Vagina (tissue), 2 donors: ENCODE data around the gene MDFI. TPM values are rescaled to one million over a fixed set of nuclear protein-coding genes. Genes with fewer than 3 reads are reported as not detected.

ENCODE experiments used
- DNase-seq, 2 donors: peaks; one replicate each; pipeline ENCODE4 v3.0.0-alpha.2; 2017; ENCODE audit errors: extremely low spot score in 2 of 2
- H3K27ac ChIP-seq: fragments of 200-600 bp; sonication (generic); one replicate; pipeline ENCODE4 v1.5.1; 2019
- H3K27me3 ChIP-seq: fragments of 200-600 bp; sonication (generic); one replicate; pipeline ENCODE4 v1.5.1; 2019
- H3K36me3 ChIP-seq, 2 donors: fragments of 200-600 bp; sonication (generic); one replicate each; pipeline ENCODE4 v1.5.1; 2017 to 2019
- H3K4me1 ChIP-seq: fragments of 200-600 bp; sonication (generic); one replicate; pipeline ENCODE4 v1.5.1; 2019
- H3K4me3 ChIP-seq, 2 donors: fragments of 200-600 bp; sonication (generic); 1 replicate in 1 of 2; 2 replicates in 1 of 2; pipeline ENCODE4 v1.5.1; 2016 to 2019
- H3K9me3 ChIP-seq: fragments of 200-600 bp; sonication (generic); one replicate; pipeline ENCODE4 v1.5.1; 2019
- POLR2A ChIP-seq, 2 donors: fragments of 450-650 bp; IDR thresholded peaks; one replicate each; pipeline ENCODE4 v1.6.1; 2017; ENCODE audit warnings: antibody characterized with exemption in 2 of 2, mild to moderate bottlenecking in 2 of 2, moderate library complexity in 2 of 2
- POLR2AphosphoS5 ChIP-seq, 2 donors: sonication (generic); formaldehyde crosslinking; IDR thresholded peaks; one replicate each; pipeline ENCODE4 v1.9.0; 2017; ENCODE audit warnings: antibody characterized with exemption in 2 of 2, mild to moderate bottlenecking in 2 of 2, low read depth in 1 of 2; ENCODE audit not compliant: insufficient read depth in 1 of 2
- intact Hi-C: fragments of 100-400 bp; cut with DNase I; formaldehyde crosslinking; loops from one replicate; pipeline ENCODE4 v1.15.1; 2023
- total RNA-seq: library from RNA; depleted of rRNA; stranded (reverse); fragments of >200 nt; gene quantifications from one replicate; pipeline ENCODE4 v1.2.3, GENCODE V29; 2016
- TF ChIP-seq, protein P1 (sequence below), 3 experiments: fragments of 450-650 bp in 2 of 3; fragments of 200-600 bp in 1 of 3; sonication (generic) in 1 of 3; IDR thresholded peaks; one replicate each; pipeline ENCODE4 v1.5.1; 2017 to 2019; ENCODE audit warnings: antibody characterized with exemption in 3 of 3, mild to moderate bottlenecking in 2 of 3, moderate library complexity in 2 of 3

The MDFI gene
- total RNA-seq, 1 donor from 2014 or later = 37.3 TPM

DNA sequence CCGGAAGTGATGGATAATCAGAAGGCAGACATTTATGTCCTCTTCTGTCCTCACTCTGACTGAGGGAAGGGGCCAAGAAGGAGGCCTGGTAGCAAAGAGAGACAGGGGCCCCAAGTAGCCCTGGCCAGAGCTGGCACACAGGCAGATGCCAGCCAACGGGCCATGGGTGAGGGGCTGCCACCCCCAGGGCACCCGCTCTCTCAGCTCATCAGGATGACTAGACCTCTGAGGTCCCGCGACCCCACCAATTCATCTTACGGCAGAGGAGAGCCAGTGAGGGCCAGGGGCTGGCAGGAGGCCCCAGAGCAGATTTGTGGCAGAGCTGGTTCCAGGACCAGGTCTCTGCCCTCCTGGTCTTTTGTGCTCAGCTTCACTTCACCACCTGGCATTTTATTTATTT, 43.1 kb upstream of the MDFI start:
- intact Hi-C loops = no loop called here
- TF ChIP-seq POLR2AphosphoS5 (IDR thresholded peaks at IDR 0.05; ENCODE audit: insufficient read depth in 1 of 2, low read depth in 1 of 2) = no peak
- TF ChIP-seq, protein P1, sequence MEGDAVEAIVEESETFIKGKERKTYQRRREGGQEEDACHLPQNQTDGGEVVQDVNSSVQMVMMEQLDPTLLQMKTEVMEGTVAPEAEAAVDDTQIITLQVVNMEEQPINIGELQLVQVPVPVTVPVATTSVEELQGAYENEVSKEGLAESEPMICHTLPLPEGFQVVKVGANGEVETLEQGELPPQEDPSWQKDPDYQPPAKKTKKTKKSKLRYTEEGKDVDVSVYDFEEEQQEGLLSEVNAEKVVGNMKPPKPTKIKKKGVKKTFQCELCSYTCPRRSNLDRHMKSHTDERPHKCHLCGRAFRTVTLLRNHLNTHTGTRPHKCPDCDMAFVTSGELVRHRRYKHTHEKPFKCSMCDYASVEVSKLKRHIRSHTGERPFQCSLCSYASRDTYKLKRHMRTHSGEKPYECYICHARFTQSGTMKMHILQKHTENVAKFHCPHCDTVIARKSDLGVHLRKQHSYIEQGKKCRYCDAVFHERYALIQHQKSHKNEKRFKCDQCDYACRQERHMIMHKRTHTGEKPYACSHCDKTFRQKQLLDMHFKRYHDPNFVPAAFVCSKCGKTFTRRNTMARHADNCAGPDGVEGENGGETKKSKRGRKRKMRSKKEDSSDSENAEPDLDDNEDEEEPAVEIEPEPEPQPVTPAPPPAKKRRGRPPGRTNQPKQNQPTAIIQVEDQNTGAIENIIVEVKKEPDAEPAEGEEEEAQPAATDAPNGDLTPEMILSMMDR (IDR thresholded peaks at IDR 0.05) = no peak
- no peak for TF ChIP-seq POLR2A (IDR thresholded peaks at IDR 0.05)
- H3K27me3 ChIP-seq = no peaks in the 10 kb centered on the region

DNA sequence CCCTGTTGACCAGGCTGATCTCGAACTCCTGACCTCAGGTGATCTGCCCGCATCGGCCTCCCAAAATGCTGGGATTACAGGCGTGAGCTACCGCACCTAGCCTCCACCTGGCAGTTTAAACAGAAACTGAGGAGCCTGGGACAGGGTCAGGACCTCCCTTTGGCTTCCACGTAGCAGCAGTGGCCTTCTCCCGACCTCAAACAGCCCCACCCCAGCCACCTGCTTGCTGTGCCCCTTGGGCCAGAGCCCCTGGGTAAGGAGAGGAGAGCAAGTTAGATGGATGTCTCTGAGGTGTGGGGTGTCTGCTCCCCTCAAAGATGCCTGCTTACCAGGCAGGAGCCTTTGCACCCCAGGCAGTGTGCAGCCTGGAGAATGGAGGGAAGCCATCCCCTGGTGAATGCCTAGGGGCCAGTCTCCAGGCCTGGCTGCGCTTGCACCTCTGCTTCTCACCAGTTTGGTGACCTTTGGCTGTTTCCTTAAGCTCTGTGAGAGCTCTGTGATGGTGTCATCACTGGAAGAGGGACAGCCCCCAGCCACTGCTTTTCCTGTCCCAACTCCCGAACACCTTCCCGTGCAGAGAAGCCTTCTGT, 42.1 kb upstream of the MDFI start:
- TF ChIP-seq, protein P1 (IDR thresholded peaks at IDR 0.05) = no peak
- TF ChIP-seq POLR2A (IDR thresholded peaks at IDR 0.05) (no peak), POLR2AphosphoS5 (IDR thresholded peaks at IDR 0.05; ENCODE audit: insufficient read depth in 1 of 2, low read depth in 1 of 2) (no peak)
- Histone ChIP-seq H3K9me3 (no peaks in the 10 kb centered on the region), H3K4me3 (no peak overlapping the region), H3K27me3 (no peaks in the 10 kb centered on the region), H3K27ac (no peak overlapping the region), H3K36me3 (peaks cover 0 to 16% of the 10 kb centered on the region in 2 donors), H3K4me1 (peaks cover 11% of the 10 kb centered on the region)
- DNase-seq = no peak
- intact Hi-C loops = no loop called here

More for the DNA sequence above, 43.1 kb upstream of the MDFI start:
- Histone ChIP-seq H3K9me3 (no peaks in the 10 kb centered on the region), H3K27ac (no peak overlapping the region), H3K4me1 (peaks cover 11% of the 10 kb centered on the region), H3K36me3 (peaks cover 0 to 16% of the 10 kb centered on the region in 2 donors), H3K4me3 (no peak overlapping the region)
- no peak for DNase-seq

DNA sequence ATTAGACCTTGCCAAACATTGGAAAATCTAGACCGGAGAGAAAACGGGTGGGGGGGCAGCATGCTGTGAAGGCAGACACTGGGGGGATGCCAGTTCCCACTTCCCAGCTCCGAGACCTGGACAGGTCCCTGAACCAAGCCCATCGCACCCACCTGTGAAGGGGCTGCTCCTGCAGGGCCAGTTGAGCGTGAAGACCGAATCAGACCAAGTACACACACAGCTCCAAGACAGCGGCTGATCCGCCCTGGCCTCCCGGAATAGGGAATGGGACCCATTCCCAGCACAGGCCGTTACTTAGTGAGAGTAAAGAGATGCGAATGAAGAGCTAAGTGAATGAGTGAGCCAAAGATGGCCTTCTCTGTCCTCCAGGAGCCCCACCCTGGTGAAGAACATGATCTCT, 41.5 kb upstream of the MDFI start:
- intact Hi-C loops = no loop called here
- no peaks in the 10 kb centered on the region for H3K9me3 ChIP-seq
- peaks cover 11% of the 10 kb centered on the region for H3K4me1 ChIP-seq
- TF ChIP-seq POLR2AphosphoS5 (IDR thresholded peaks at IDR 0.05; ENCODE audit: insufficient read depth in 1 of 2, low read depth in 1 of 2) (no peak), POLR2A (IDR thresholded peaks at IDR 0.05) (no peak)
- TF ChIP-seq, protein P1 (IDR thresholded peaks at IDR 0.05) = no peak
- no peaks in the 10 kb centered on the region for H3K27me3 ChIP-seq
- H3K4me3 ChIP-seq = no peak overlapping the region
- no peak overlapping the region for H3K27ac ChIP-seq
- DNase-seq = no peak
- peaks cover 0 to 16% of the 10 kb centered on the region in 2 donors for H3K36me3 ChIP-seq

DNA sequence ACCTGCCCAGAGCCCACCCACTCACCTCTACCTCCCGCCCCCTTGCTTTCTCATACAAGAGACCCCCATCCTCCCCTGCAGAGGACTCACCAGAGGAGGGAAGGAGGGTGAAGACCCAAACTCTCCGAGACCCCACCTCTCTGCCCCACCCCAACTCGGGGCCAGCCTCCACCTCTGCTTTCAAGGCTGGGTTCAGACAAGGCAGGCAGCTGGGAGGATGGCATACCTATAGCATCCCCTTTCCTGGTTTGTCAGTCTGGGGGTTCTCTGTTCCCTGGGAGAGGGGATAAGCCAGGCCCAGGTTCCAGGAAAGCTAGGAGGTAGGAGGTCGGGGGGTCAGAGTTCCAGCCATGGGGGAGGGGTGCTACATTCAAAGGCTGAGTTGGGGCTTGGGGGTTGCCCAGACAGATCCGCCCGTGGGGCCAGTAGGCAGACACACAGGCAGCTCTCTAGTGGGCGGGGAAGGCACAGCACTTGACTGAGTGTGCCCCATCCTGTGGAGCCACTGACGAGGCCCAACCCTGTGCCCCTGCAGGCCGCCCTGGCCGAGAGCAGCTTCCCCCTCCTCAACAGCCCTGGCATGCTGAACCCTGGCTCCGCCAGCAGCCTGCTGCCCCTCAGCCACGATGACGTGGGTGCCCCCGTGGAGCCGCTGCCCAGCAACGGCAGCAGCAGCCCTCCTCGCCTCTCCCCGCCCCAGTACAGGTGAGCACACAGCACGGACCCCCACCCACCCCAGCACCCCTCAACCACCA, 40.8 kb upstream of the MDFI start:
- Histone ChIP-seq H3K27ac (no peak overlapping the region), H3K27me3 (no peaks in the 10 kb centered on the region), H3K4me3 (no peak overlapping the region), H3K9me3 (no peaks in the 10 kb centered on the region), H3K4me1 (peaks cover 11% of the 10 kb centered on the region), H3K36me3 (peaks cover 0 to 15% of the 10 kb centered on the region in 2 donors)
- no peak for DNase-seq
- no peak for TF ChIP-seq POLR2A (IDR thresholded peaks at IDR 0.05)
- TF ChIP-seq, protein P1 (IDR thresholded peaks at IDR 0.05) = no peak
- no peak for TF ChIP-seq POLR2AphosphoS5 (IDR thresholded peaks at IDR 0.05; ENCODE audit: insufficient read depth in 1 of 2, low read depth in 1 of 2)
- intact Hi-C loops = no loop called here

DNA sequence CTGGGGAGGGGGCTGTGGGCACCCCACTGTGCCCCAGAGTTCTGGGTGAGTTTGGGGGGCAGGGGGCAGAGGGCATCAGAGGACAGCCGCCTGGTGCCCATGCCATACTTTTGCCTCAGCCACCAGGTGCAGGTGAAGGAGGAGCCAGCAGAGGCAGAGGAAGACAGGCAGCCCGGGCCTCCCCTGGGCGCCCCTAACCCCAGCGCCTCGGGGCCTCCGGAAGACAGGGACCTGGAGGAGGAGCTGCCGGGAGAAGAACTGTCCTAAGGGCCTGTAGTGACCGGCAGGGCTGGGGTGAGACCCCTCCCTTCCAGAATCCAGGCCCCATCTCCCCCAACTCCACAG, 39.6 kb upstream of the MDFI start:
- TF ChIP-seq POLR2A (IDR thresholded peaks at IDR 0.05) (no peak), POLR2AphosphoS5 (IDR thresholded peaks at IDR 0.05; ENCODE audit: insufficient read depth in 1 of 2, low read depth in 1 of 2) (no peak)
- TF ChIP-seq, protein P1 (IDR thresholded peaks at IDR 0.05) = no peak
- Histone ChIP-seq H3K27me3 (no peaks in the 10 kb centered on the region), H3K27ac (no peak overlapping the region), H3K9me3 (no peaks in the 10 kb centered on the region), H3K36me3 (peaks cover 0 to 8% of the 10 kb centered on the region in 2 donors), H3K4me3 (no peak overlapping the region), H3K4me1 (peaks cover 15% of the 10 kb centered on the region)
- DNase-seq = no peak
- intact Hi-C loops = no loop called here
